WTC11 (cell line): ENCODE measurements around the gene SLC25A21. TPM values are rescaled to one million over a fixed set of nuclear protein-coding genes. Genes with fewer than 3 reads are reported as not detected.

ENCODE experiments used
- ATAC-seq: fragments of 200-7000 bp; cut with Tn5 transposase; 2 replicates; pipeline ENCODE4 v1.10.0; 2021; ENCODE audit warnings: mild to moderate bottlenecking, moderate library complexity
- CTCF ChIA-PET: fragments of 300-600 bp; sonication (Branson Sonifier 250); formaldehyde crosslinking; loops from one replicate; lab custom pipeline; 2021; ENCODE audit warnings: antibody characterized with exemption; lab: Charles Lee
- POLR2A ChIA-PET: fragments of 350-600 bp; sonication (Branson Sonifier 250); formaldehyde crosslinking; loops from one replicate; lab custom pipeline; 2021; ENCODE audit warnings: antibody characterized with exemption; lab: Charles Lee
- DNase-seq: peaks from one replicate; pipeline ENCODE4 v3.0.0; 2021; ENCODE audit warnings: low spot score
- H3K27ac Mint-ChIP-seq: 2 replicates; pipeline ENCODE4 v1.8.0; 2021; ENCODE audit warnings: mixed read lengths
- H3K27me3 Mint-ChIP-seq: 2 replicates; pipeline ENCODE4 v1.8.0; 2021; ENCODE audit warnings: low read depth, mild to moderate bottlenecking, moderate library complexity, mixed read lengths
- H3K36me3 Mint-ChIP-seq: 2 replicates; pipeline ENCODE4 v1.8.0; 2021; ENCODE audit warnings: mixed read lengths
- H3K4me1 Mint-ChIP-seq: 2 replicates; pipeline ENCODE4 v1.8.0; 2022; ENCODE audit warnings: mixed read lengths
- H3K4me3 Mint-ChIP-seq: 2 replicates; pipeline ENCODE4 v1.8.0; 2021; ENCODE audit warnings: mild to moderate bottlenecking, moderate library complexity, mixed read lengths
- H3K9me3 Mint-ChIP-seq: 2 replicates; pipeline ENCODE4 v1.8.0; 2021; ENCODE audit warnings: mixed read lengths
- AR ChIP-seq: fragments of 250-450 bp; sonication (Bioruptor Pico); IDR thresholded peaks from 2 replicates; pipeline ENCODE4 v1.9.0; 2021; ENCODE audit warnings: mild to moderate bottlenecking
- CREB1 ChIP-seq: sonication (generic); formaldehyde crosslinking; IDR thresholded peaks from 2 replicates; pipeline ENCODE4 v1.8.0; 2023; ENCODE audit warnings: mild to moderate bottlenecking, missing genetic modification reagents
- CREM ChIP-seq: sonication (generic); formaldehyde crosslinking; IDR thresholded peaks from 2 replicates; pipeline ENCODE4 v1.8.1; 2022; ENCODE audit warnings: mild to moderate bottlenecking, missing genetic modification reagents, moderate library complexity
- ERG ChIP-seq: fragments of 250-450 bp; sonication (Bioruptor Pico); IDR thresholded peaks from 2 replicates; pipeline ENCODE4 v1.8.0; 2021; ENCODE audit warnings: mild to moderate bottlenecking
- ETV6 ChIP-seq: sonication (generic); formaldehyde crosslinking; IDR thresholded peaks from 2 replicates; pipeline ENCODE4 v1.8.1; 2022; ENCODE audit warnings: mild to moderate bottlenecking, missing genetic modification reagents
- IRF2 ChIP-seq: sonication (generic); formaldehyde crosslinking; IDR thresholded peaks from 2 replicates; pipeline ENCODE4 v1.8.0; 2022; ENCODE audit warnings: low read depth, missing genetic modification reagents, borderline replicate concordance
- JAZF1 ChIP-seq: fragments of 250-450 bp; sonication (Bioruptor Pico); IDR thresholded peaks from 2 replicates; pipeline ENCODE4 v1.9.0; 2021; ENCODE audit warnings: moderate library complexity, mild to moderate bottlenecking, inconsistent platforms
- MLX ChIP-seq: sonication (generic); formaldehyde crosslinking; IDR thresholded peaks from 2 replicates; pipeline ENCODE4 v1.8.1; 2023; ENCODE audit warnings: mild to moderate bottlenecking, missing genetic modification reagents, moderate library complexity
- NFE2L1 ChIP-seq: sonication (generic); formaldehyde crosslinking; IDR thresholded peaks from 2 replicates; pipeline ENCODE4 v1.8.1; 2023; ENCODE audit warnings: missing genetic modification reagents
- NR2C2 ChIP-seq: sonication (generic); formaldehyde crosslinking; IDR thresholded peaks from 2 replicates; pipeline ENCODE4 v1.8.0; 2022; ENCODE audit warnings: mild to moderate bottlenecking, missing genetic modification reagents
- SMAD4 ChIP-seq: sonication (generic); formaldehyde crosslinking; IDR thresholded peaks from 2 replicates; pipeline ENCODE4 v1.8.0; 2022; ENCODE audit warnings: mild to moderate bottlenecking, missing genetic modification reagents
- TP53 ChIP-seq: sonication (generic); formaldehyde crosslinking; IDR thresholded peaks from 2 replicates; pipeline ENCODE4 v1.8.1; 2023; ENCODE audit warnings: mild to moderate bottlenecking, missing genetic modification reagents
- USF2 ChIP-seq: sonication (generic); formaldehyde crosslinking; IDR thresholded peaks from 2 replicates; pipeline ENCODE4 v1.8.1; 2023; ENCODE audit warnings: mild to moderate bottlenecking, missing genetic modification reagents, moderate library complexity
- ZNF317 ChIP-seq: sonication (generic); formaldehyde crosslinking; IDR thresholded peaks from 2 replicates; pipeline ENCODE4 v1.8.1; 2023; ENCODE audit warnings: low read depth, mild to moderate bottlenecking, moderate library complexity, missing genetic modification reagents, borderline replicate concordance
- ZNF671 ChIP-seq: fragments of 250-450 bp; sonication (Bioruptor Pico); IDR thresholded peaks from 2 replicates; pipeline ENCODE4 v1.8.0; 2021; ENCODE audit warnings: mild to moderate bottlenecking
- total RNA-seq: library from RNA; stranded (reverse); gene quantifications from 3 replicates; pipeline ENCODE4 v1.2.3, GENCODE V29; 2021
- TF ChIP-seq, protein P1 (sequence below): fragments of 250-450 bp; sonication (Bioruptor Pico); IDR thresholded peaks from 2 replicates; pipeline ENCODE4 v2.1.2; 2022; ENCODE audit warnings: mild to moderate bottlenecking, moderate library complexity
- TF ChIP-seq, protein P2 (sequence below): fragments of 250-450 bp; sonication (Bioruptor Pico); IDR thresholded peaks from 2 replicates; pipeline ENCODE4 v1.9.0; 2021; ENCODE audit warnings: mild to moderate bottlenecking, borderline replicate concordance
- TF ChIP-seq, protein P3 (sequence below): fragments of 250-450 bp; sonication (Bioruptor Pico); IDR thresholded peaks from 2 replicates; pipeline ENCODE4 v1.9.0; 2021; ENCODE audit warnings: mild to moderate bottlenecking
- TF ChIP-seq, protein P4 (sequence below): sonication (generic); formaldehyde crosslinking; IDR thresholded peaks from 2 replicates; pipeline ENCODE4 v1.8.1; 2022; ENCODE audit warnings: missing genetic modification reagents, borderline replicate concordance
- TF ChIP-seq, protein P5 (sequence below): sonication (generic); formaldehyde crosslinking; IDR thresholded peaks from 2 replicates; pipeline ENCODE4 v1.8.1; 2023; ENCODE audit warnings: mild to moderate bottlenecking, missing genetic modification reagents

Gene SLC25A21
- total RNA-seq, 1 experiment from 2014 or later: 8.2 TPM

GRCh38 chr14:37081856-37082255 is 90.5 kb downstream of the SLC25A21 start:
- DNase-seq (no peak), ATAC-seq (no peak)
- Mint-ChIP-seq H3K4me1 (no peaks in the 10 kb centered on the region), H3K4me3 (no peak overlapping the region), H3K27ac (no peak overlapping the region), H3K36me3 (no peaks in the 10 kb centered on the region), H3K9me3 (peaks cover 7% of the 10 kb centered on the region), H3K27me3 (no peaks in the 10 kb centered on the region)
- POLR2A ChIA-PET: no interaction called here
- CTCF ChIA-PET: no interaction called here
- TF ChIP-seq AR (CRISPR knock-in tag): no peak
- no peak for TF ChIP-seq MLX (CRISPR knock-in tag)
- TF ChIP-seq, protein P1, sequence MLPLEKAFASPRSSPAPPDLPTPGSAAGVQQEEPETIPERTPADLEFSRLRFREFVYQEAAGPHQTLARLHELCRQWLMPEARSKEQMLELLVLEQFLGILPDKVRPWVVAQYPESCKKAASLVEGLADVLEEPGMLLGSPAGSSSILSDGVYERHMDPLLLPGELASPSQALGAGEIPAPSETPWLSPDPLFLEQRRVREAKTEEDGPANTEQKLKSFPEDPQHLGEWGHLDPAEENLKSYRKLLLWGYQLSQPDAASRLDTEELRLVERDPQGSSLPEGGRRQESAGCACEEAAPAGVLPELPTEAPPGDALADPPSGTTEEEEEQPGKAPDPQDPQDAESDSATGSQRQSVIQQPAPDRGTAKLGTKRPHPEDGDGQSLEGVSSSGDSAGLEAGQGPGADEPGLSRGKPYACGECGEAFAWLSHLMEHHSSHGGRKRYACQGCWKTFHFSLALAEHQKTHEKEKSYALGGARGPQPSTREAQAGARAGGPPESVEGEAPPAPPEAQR (CRISPR knock-in tag): no peak
- TF ChIP-seq IRF2: no peak
- TF ChIP-seq USF2 (CRISPR knock-in tag): no peak
- TF ChIP-seq SMAD4 (CRISPR knock-in tag): no peak
- TF ChIP-seq TP53: no peak
- TF ChIP-seq ZNF671: no peak
- TF ChIP-seq CREM (CRISPR knock-in tag): no peak
- no peak for TF ChIP-seq ERG (CRISPR knock-in tag)
- TF ChIP-seq, protein P2, sequence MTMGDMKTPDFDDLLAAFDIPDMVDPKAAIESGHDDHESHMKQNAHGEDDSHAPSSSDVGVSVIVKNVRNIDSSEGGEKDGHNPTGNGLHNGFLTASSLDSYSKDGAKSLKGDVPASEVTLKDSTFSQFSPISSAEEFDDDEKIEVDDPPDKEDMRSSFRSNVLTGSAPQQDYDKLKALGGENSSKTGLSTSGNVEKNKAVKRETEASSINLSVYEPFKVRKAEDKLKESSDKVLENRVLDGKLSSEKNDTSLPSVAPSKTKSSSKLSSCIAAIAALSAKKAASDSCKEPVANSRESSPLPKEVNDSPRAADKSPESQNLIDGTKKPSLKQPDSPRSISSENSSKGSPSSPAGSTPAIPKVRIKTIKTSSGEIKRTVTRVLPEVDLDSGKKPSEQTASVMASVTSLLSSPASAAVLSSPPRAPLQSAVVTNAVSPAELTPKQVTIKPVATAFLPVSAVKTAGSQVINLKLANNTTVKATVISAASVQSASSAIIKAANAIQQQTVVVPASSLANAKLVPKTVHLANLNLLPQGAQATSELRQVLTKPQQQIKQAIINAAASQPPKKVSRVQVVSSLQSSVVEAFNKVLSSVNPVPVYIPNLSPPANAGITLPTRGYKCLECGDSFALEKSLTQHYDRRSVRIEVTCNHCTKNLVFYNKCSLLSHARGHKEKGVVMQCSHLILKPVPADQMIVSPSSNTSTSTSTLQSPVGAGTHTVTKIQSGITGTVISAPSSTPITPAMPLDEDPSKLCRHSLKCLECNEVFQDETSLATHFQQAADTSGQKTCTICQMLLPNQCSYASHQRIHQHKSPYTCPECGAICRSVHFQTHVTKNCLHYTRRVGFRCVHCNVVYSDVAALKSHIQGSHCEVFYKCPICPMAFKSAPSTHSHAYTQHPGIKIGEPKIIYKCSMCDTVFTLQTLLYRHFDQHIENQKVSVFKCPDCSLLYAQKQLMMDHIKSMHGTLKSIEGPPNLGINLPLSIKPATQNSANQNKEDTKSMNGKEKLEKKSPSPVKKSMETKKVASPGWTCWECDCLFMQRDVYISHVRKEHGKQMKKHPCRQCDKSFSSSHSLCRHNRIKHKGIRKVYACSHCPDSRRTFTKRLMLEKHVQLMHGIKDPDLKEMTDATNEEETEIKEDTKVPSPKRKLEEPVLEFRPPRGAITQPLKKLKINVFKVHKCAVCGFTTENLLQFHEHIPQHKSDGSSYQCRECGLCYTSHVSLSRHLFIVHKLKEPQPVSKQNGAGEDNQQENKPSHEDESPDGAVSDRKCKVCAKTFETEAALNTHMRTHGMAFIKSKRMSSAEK (CRISPR knock-in tag): no peak
- TF ChIP-seq, protein P3, sequence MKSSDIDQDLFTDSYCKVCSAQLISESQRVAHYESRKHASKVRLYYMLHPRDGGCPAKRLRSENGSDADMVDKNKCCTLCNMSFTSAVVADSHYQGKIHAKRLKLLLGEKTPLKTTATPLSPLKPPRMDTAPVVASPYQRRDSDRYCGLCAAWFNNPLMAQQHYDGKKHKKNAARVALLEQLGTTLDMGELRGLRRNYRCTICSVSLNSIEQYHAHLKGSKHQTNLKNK (CRISPR knock-in tag): no peak
- no peak for TF ChIP-seq ETV6
- TF ChIP-seq, protein P4, sequence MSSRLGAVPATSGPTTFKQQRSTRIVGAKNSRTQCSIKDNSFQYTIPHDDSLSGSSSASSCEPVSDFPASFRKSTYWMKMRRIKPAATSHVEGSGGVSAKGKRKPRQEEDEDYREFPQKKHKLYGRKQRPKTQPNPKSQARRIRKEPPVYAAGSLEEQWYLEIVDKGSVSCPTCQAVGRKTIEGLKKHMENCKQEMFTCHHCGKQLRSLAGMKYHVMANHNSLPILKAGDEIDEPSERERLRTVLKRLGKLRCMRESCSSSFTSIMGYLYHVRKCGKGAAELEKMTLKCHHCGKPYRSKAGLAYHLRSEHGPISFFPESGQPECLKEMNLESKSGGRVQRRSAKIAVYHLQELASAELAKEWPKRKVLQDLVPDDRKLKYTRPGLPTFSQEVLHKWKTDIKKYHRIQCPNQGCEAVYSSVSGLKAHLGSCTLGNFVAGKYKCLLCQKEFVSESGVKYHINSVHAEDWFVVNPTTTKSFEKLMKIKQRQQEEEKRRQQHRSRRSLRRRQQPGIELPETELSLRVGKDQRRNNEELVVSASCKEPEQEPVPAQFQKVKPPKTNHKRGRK (CRISPR knock-in tag): no peak
- TF ChIP-seq NR2C2 (CRISPR knock-in tag): no peak
- no peak for TF ChIP-seq NFE2L1
- TF ChIP-seq, protein P5, sequence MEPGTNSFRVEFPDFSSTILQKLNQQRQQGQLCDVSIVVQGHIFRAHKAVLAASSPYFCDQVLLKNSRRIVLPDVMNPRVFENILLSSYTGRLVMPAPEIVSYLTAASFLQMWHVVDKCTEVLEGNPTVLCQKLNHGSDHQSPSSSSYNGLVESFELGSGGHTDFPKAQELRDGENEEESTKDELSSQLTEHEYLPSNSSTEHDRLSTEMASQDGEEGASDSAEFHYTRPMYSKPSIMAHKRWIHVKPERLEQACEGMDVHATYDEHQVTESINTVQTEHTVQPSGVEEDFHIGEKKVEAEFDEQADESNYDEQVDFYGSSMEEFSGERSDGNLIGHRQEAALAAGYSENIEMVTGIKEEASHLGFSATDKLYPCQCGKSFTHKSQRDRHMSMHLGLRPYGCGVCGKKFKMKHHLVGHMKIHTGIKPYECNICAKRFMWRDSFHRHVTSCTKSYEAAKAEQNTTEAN (CRISPR knock-in tag): no peak
- no peak for TF ChIP-seq JAZF1 (CRISPR knock-in tag)
- no peak for TF ChIP-seq CREB1 (CRISPR knock-in tag)
- TF ChIP-seq ZNF317 (CRISPR knock-in tag): no peak
- TF ChIP-seq, all 79 proteins: peak for 0
